HepG2 (cell line): ENCODE data around the gene GNGT2. TPM values are rescaled to one million over a fixed set of nuclear protein-coding genes. Genes with fewer than 3 reads are reported as not detected.

Experiments
- ATF5 ChIP-seq: sonication (generic); formaldehyde crosslinking; IDR thresholded peaks from 2 replicates; pipeline ENCODE4 v1.4.0; 2020; ENCODE audit warnings: mild to moderate bottlenecking, low read depth, missing genetic modification reagents
- HES4 ChIP-seq: sonication (generic); formaldehyde crosslinking; IDR thresholded peaks from 2 replicates; pipeline ENCODE4 v1.9.0; 2021; ENCODE audit warnings: mild to moderate bottlenecking, missing genetic modification reagents, borderline replicate concordance
- KDM5A ChIP-seq: fragments of 200-600 bp; sonication (generic); IDR thresholded peaks from 2 replicates; pipeline ENCODE4 v1.7.0; 2018; ENCODE audit warnings: antibody characterized with exemption, mild to moderate bottlenecking, low read length, borderline replicate concordance
- NFE2 ChIP-seq: sonication (generic); formaldehyde crosslinking; IDR thresholded peaks from 2 replicates; pipeline ENCODE4 v1.4.0; 2020; ENCODE audit warnings: missing genetic modification reagents
- TFAP4 ChIP-seq: sonication (generic); IDR thresholded peaks from 2 replicates; pipeline ENCODE4 v1.6.1; 2016; ENCODE audit warnings: low read depth, borderline replicate concordance
- TP53 ChIP-seq: sonication (generic); formaldehyde crosslinking; conservative IDR thresholded peaks from 2 replicates; pipeline ENCODE4 v1.4.0; 2020; ENCODE audit warnings: missing genetic modification reagents
- ZBTB40 ChIP-seq, 2 experiments: fragments of 450-650 bp in 1 of 2; sonication (generic) in 1 of 2; formaldehyde crosslinking in 1 of 2; IDR thresholded peaks; 2 replicates each; pipeline versions ENCODE4 v1.6.1 to v1.8.0; 2016 to 2022; ENCODE audit warnings: antibody characterized with exemption in 1 of 2, mild to moderate bottlenecking in 1 of 2, missing genetic modification reagents in 1 of 2
- ZFP36L2 ChIP-seq: sonication (generic); formaldehyde crosslinking; IDR thresholded peaks from 2 replicates; pipeline ENCODE4 v1.4.0; 2020; ENCODE audit warnings: missing genetic modification reagents
- ZKSCAN8 ChIP-seq: IDR thresholded peaks from 2 replicates; pipeline ENCODE4 v1.6.1; 2016; ENCODE audit warnings: borderline replicate concordance, missing genetic modification reagents, missing compliant biosample characterization
- ZNF234 ChIP-seq: sonication (generic); formaldehyde crosslinking; conservative IDR thresholded peaks from 2 replicates; pipeline ENCODE4 v1.5.1; 2020; ENCODE audit warnings: mild to moderate bottlenecking, missing genetic modification reagents
- ZNF501 ChIP-seq: sonication (generic); formaldehyde crosslinking; IDR thresholded peaks from 2 replicates; pipeline ENCODE4 v1.5.1; 2020; ENCODE audit warnings: mild to moderate bottlenecking, moderate library complexity, missing genetic modification reagents
- ZNF546 ChIP-seq: sonication (generic); formaldehyde crosslinking; conservative IDR thresholded peaks from 2 replicates; pipeline ENCODE4 v1.8.1; 2023; ENCODE audit warnings: mild to moderate bottlenecking, missing genetic modification reagents
- ZNF572 ChIP-seq: sonication (generic); formaldehyde crosslinking; IDR thresholded peaks from 2 replicates; pipeline ENCODE4 v1.5.1; 2020; ENCODE audit warnings: mild to moderate bottlenecking, missing genetic modification reagents
- ZNF652 ChIP-seq: IDR thresholded peaks from 2 replicates; pipeline ENCODE4 v1.6.1; 2016; ENCODE audit warnings: low read depth, borderline replicate concordance
- polyA plus RNA-seq, 8 experiments: library from polyadenylated mRNA; depleted of rRNA in 3 of 8; stranded (reverse) in 7 of 8; unstranded in 1 of 8; fragments of >200 nt; fragmentation: Illumina TruSeq in 4 of 8; extraction: Trizol in 4 of 8; gene quantifications; 2 replicates each; pipeline versions ENCODE4 v1.2.1 to v1.2.3, GENCODE V29; 2011 to 2016; ENCODE audit warnings: low read depth in 4 of 8, missing spikeins in 1 of 8, mixed read lengths in 1 of 8; ENCODE audit not compliant: insufficient read depth in 1 of 8
- total RNA-seq, 5 experiments: library from RNA; depleted of rRNA; stranded (reverse); fragments of >200 nt; fragmentation: Illumina TruSeq; extraction: Trizol; gene quantifications; 2 replicates each; pipeline ENCODE4 v1.2.3, GENCODE V29; 2016; ENCODE audit warnings: low read depth in 1 of 5
- TF ChIP-seq, protein P1 (sequence below): sonication (generic); formaldehyde crosslinking; IDR thresholded peaks from 2 replicates; pipeline ENCODE4 v1.4.0; 2020; ENCODE audit warnings: mild to moderate bottlenecking, missing genetic modification reagents

Gene GNGT2
- total and polyA plus RNA-seq, 2 of the 13 experiments (the other 11 are each of a cell fraction or from before 2014, with no cell fraction given): not detected

GRCh38 chr17:49191917-49192741, 18.2 kb downstream of the GNGT2 start (continued):
- TF ChIP-seq ZBTB40 (IDR thresholded peaks at IDR 0.05) (no peak), ZBTB40 (CRISPR knock-in tag; IDR thresholded peaks at IDR 0.05) (peak; percentile 71; the same call in 1 of the 2 replicates), ZKSCAN8 (CRISPR knock-in tag) (peak; percentile 61), ZNF234 (CRISPR knock-in tag) (peak; percentile 18), ZNF652 (peak; percentile 11; the same call in 1 of the 2 replicates), ZFP36L2 (CRISPR knock-in tag) (no peak; the same call in none of the 2 replicates), NFE2 (CRISPR knock-in tag) (peak; percentile 31; the same call in 1 of the 2 replicates), KDM5A (0 out of 2 replicates have a peak, but pooled peaks have one; percentile 62), ATF5 (peak; percentile 93), TP53 (CRISPR knock-in tag) (peak; percentile 87), ZNF572 (CRISPR knock-in tag) (no peak), ZNF546 (CRISPR knock-in tag) (peak; percentile 93), HES4 (CRISPR knock-in tag) (peak; percentile 40; the same call in 1 of the 2 replicates), TFAP4 (no peak; the same call in 1 of the 2 replicates), ZNF501 (CRISPR knock-in tag) (peak; percentile 95)
- TF ChIP-seq, protein P1, sequence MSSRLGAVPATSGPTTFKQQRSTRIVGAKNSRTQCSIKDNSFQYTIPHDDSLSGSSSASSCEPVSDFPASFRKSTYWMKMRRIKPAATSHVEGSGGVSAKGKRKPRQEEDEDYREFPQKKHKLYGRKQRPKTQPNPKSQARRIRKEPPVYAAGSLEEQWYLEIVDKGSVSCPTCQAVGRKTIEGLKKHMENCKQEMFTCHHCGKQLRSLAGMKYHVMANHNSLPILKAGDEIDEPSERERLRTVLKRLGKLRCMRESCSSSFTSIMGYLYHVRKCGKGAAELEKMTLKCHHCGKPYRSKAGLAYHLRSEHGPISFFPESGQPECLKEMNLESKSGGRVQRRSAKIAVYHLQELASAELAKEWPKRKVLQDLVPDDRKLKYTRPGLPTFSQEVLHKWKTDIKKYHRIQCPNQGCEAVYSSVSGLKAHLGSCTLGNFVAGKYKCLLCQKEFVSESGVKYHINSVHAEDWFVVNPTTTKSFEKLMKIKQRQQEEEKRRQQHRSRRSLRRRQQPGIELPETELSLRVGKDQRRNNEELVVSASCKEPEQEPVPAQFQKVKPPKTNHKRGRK (CRISPR knock-in tag): 0 out of 2 replicates have a peak, but pooled peaks have one; percentile 57
